ENCODE data around the gene NLK.

The NLK gene

GRCh38 chr17:28133562-28133970 lies 91.1 kb downstream of the NLK start:
- H3K27ac ChIP-seq = no peak overlapping the region
- TF ChIP-seq, protein P1, sequence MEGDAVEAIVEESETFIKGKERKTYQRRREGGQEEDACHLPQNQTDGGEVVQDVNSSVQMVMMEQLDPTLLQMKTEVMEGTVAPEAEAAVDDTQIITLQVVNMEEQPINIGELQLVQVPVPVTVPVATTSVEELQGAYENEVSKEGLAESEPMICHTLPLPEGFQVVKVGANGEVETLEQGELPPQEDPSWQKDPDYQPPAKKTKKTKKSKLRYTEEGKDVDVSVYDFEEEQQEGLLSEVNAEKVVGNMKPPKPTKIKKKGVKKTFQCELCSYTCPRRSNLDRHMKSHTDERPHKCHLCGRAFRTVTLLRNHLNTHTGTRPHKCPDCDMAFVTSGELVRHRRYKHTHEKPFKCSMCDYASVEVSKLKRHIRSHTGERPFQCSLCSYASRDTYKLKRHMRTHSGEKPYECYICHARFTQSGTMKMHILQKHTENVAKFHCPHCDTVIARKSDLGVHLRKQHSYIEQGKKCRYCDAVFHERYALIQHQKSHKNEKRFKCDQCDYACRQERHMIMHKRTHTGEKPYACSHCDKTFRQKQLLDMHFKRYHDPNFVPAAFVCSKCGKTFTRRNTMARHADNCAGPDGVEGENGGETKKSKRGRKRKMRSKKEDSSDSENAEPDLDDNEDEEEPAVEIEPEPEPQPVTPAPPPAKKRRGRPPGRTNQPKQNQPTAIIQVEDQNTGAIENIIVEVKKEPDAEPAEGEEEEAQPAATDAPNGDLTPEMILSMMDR (conservative IDR thresholded peaks at IDR 0.05; ENCODE audit: low read depth) = no peak
- ChIA-PET POLR2A (ENCODE audit: low non-redundant PET) (no interaction called here), CTCF (interaction anchor here (0.6 to 0.7 kb wide), 3 partner anchors 69 to 268 kb away, joined by 3 read pairs; no protein-coding TSS in a partner anchor)
- DNase-seq (ENCODE audit: low spot score) = peak; percentile 30

DNA sequence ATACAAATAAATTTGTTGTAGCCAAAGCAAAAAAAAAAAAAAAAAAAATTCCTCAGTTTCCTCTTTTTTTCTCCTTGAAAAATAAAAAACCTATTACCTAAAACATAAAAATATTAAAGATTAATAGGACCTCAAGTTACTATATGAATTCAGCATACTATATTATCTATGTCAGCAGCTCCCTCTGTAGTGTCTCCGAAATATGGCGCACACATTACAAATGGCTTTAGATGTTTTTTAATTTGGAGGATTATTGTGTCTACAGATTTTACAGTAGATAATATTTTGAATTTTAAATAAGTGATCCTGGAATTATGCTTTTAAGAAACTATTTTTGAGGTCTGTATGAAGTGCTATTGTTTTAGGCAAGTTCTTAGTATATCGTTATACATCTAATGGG lies 94.4 kb downstream of the NLK start:
- DNase-seq (ENCODE audit: low spot score) = no peak
- ChIA-PET CTCF (interaction anchor here (0.7 kb wide), 1 partner anchor 142 kb away, joined by 3 read pairs; no protein-coding TSS in a partner anchor), POLR2A (ENCODE audit: low non-redundant PET) (no interaction called here)
- no peak overlapping the region for H3K27ac ChIP-seq
- TF ChIP-seq, protein P1 (conservative IDR thresholded peaks at IDR 0.05; ENCODE audit: low read depth) = no peak

GRCh38 chr17:28139822-28140221 lies 97.3 kb downstream of the NLK start:
- ChIA-PET POLR2A (ENCODE audit: low non-redundant PET) (no interaction called here), CTCF (no interaction called here)
- no peak for DNase-seq (ENCODE audit: low spot score)
- TF ChIP-seq, protein P1 (conservative IDR thresholded peaks at IDR 0.05; ENCODE audit: low read depth) = no peak
- no peak overlapping the region for H3K27ac ChIP-seq

DNA sequence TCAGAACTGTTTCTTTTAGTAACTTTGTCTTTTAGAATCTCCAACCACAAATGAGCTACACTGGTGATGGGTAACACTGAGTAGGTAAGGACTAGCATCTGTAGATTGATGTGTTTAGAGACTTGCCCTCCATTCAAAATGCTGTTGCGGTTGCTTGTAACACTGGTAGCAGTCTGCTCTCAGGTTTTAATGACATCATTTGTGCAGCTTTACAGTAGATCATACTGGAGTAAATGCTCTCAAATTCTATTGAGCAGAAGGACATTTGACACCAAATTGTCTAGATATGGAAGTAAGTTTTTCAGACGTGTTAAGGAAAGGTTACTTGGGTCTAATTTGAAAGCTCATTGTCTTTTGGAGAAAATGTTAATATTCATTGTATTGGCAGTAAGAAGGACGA lies 98.8 kb downstream of the NLK start:
- ChIA-PET CTCF (interaction anchor here (0.7 kb wide), 1 partner anchor 87 kb away, joined by 3 read pairs; no protein-coding TSS in a partner anchor), POLR2A (ENCODE audit: low non-redundant PET) (no interaction called here)
- no peak for DNase-seq (ENCODE audit: low spot score)
- no peak overlapping the region for H3K27ac ChIP-seq
- TF ChIP-seq, protein P1 (conservative IDR thresholded peaks at IDR 0.05; ENCODE audit: low read depth) = no peak

DNA sequence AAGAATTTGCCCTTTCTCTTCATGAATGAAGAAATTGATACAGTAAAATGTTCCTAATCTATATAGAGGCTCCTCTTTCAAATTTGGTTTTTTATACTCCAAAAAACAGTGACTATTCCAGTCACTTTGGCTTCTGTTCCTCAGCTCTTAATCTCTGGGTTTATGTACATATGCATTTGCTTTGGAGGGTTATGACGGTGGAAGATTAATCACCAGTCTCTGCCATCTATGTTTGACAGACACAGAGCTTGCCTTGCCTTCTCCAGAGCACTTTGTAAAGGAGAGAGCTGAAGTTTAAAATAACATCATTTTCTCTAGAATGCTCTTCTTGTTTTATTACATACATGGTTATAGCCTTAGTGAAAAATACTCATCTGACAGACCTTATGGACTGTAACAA lies 99.3 kb downstream of the NLK start:
- no peak for DNase-seq (ENCODE audit: low spot score)
- POLR2A ChIA-PET (ENCODE audit: low non-redundant PET) = no interaction called here
- CTCF ChIA-PET = interaction anchor here (0.7 kb wide), 1 partner anchor 87 kb away, joined by 3 read pairs; no protein-coding TSS in a partner anchor
- no peak overlapping the region for H3K27ac ChIP-seq
- TF ChIP-seq, protein P1 (conservative IDR thresholded peaks at IDR 0.05; ENCODE audit: low read depth) = no peak

DNA sequence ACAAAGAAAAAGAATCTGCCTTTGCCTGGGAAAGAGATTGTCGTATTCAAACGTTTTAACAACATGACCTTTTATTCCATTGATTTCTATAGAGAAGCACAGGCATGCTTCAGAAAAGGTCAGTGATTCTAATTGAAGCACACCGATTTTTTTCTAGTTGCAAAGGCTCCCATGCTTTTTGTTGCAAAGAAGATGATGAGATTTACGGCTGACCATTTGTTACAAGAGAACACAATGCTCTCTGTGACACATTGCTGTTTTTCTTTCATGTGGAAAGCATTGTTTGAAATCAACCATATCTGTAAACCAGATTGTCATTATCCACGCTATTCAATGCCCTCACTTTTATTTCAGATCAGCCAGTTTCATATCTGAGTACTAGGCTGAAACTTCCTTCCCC lies 99.8 kb downstream of the NLK start:
- TF ChIP-seq, protein P1 (conservative IDR thresholded peaks at IDR 0.05; ENCODE audit: low read depth) = no peak
- no peak for DNase-seq (ENCODE audit: low spot score)
- POLR2A ChIA-PET (ENCODE audit: low non-redundant PET) = no interaction called here
- CTCF ChIA-PET = no interaction called here
- no peak overlapping the region for H3K27ac ChIP-seq
